GM08714 (cell line): ENCODE results near the gene ANKMY1.

ENCODE experiments used
- H3K4me3 ChIP-seq: fragments of 200-500 bp; sonication (Bioruptor generic); 2 replicates; pipeline ENCODE4 v1.5.1; 2014; ENCODE audit warnings: mild to moderate bottlenecking, low read length, inconsistent platforms
- ZNF274 ChIP-seq: IDR thresholded peaks from 2 replicates; pipeline ENCODE4 v1.6.1; 2012; ENCODE audit warnings: mild to moderate bottlenecking, low read depth, low read length

ANKMY1 gene

GRCh38 chr2:240482141-240482540 is 75.6 kb downstream of the ANKMY1 start:
- no peak overlapping the region for H3K4me3 ChIP-seq
- no peak for TF ChIP-seq ZNF274

GRCh38 chr2:240481720-240482119 is 76.1 kb downstream of the ANKMY1 start:
- TF ChIP-seq ZNF274 = no peak
- no peak overlapping the region for H3K4me3 ChIP-seq

- no peak for TF ChIP-seq ZNF274
- no peak overlapping the region for H3K4me3 ChIP-seq
Measured at GRCh38 chr2:240480834-240481623, 76.8 kb downstream of the ANKMY1 start.

- TF ChIP-seq ZNF274 = no peak
- no peak overlapping the region for H3K4me3 ChIP-seq
Measured at GRCh38 chr2:240479111-240479501, 78.7 kb downstream of the ANKMY1 start.

- TF ChIP-seq ZNF274 = no peak
- H3K4me3 ChIP-seq = no peak overlapping the region
Measured at GRCh38 chr2:240478346-240479110, 79.3 kb downstream of the ANKMY1 start.

- H3K4me3 ChIP-seq = no peak overlapping the region
- no peak for TF ChIP-seq ZNF274
Measured at GRCh38 chr2:240477916-240478315, 79.9 kb downstream of the ANKMY1 start.

GRCh38 chr2:240473211-240473610 is 84.6 kb downstream of the ANKMY1 start:
- H3K4me3 ChIP-seq = no peak overlapping the region
- no peak for TF ChIP-seq ZNF274

- TF ChIP-seq ZNF274 = no peak
- H3K4me3 ChIP-seq = no peak overlapping the region
Measured at GRCh38 chr2:240472078-240472790, 85.6 kb downstream of the ANKMY1 start.

- no peak for TF ChIP-seq ZNF274
- H3K4me3 ChIP-seq = no peak overlapping the region
Measured at GRCh38 chr2:240469740-240470139, 88.0 kb downstream of the ANKMY1 start.

- no peak for TF ChIP-seq ZNF274
- no peak overlapping the region for H3K4me3 ChIP-seq
Measured at GRCh38 chr2:240469239-240469636, 88.5 kb downstream of the ANKMY1 start.

GRCh38 chr2:240468303-240469238 is 89.2 kb downstream of the ANKMY1 start:
- no peak for TF ChIP-seq ZNF274

GRCh38 chr2:240467659-240468302 is 90.0 kb downstream of the ANKMY1 start:
- TF ChIP-seq ZNF274 = no peak
- H3K4me3 ChIP-seq = no peak overlapping the region

More at GRCh38 chr2:240468303-240469238, 89.2 kb downstream of the ANKMY1 start:
- no peak overlapping the region for H3K4me3 ChIP-seq

GRCh38 chr2:240467149-240467642 is 90.6 kb downstream of the ANKMY1 start:
- no peak for TF ChIP-seq ZNF274
- no peak overlapping the region for H3K4me3 ChIP-seq

- no peak overlapping the region for H3K4me3 ChIP-seq
- no peak for TF ChIP-seq ZNF274
Measured at GRCh38 chr2:240466579-240467148, 91.1 kb downstream of the ANKMY1 start.
